Measurements from ENCODE around the gene GALNT1.

DNA sequence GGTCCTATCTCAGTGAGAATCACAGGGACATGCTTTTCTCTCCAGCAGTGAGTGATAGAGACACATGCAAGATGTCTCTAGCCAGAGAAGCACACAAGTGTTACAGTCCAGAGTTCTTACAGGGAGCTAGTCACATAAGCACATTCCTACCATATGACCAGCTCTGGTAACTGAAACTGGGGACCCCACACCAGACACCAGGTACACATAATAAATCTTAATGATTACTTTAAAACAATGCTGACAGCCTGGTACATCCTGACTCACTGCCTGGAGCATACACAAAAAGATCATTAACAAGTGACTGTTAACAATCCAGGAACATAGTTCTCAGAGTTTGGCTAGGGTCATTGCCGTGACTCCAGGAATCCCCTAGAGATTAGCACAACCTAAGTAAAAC is 53.6 kb downstream of the GALNT1 start:
- TF ChIP-seq, protein P1, sequence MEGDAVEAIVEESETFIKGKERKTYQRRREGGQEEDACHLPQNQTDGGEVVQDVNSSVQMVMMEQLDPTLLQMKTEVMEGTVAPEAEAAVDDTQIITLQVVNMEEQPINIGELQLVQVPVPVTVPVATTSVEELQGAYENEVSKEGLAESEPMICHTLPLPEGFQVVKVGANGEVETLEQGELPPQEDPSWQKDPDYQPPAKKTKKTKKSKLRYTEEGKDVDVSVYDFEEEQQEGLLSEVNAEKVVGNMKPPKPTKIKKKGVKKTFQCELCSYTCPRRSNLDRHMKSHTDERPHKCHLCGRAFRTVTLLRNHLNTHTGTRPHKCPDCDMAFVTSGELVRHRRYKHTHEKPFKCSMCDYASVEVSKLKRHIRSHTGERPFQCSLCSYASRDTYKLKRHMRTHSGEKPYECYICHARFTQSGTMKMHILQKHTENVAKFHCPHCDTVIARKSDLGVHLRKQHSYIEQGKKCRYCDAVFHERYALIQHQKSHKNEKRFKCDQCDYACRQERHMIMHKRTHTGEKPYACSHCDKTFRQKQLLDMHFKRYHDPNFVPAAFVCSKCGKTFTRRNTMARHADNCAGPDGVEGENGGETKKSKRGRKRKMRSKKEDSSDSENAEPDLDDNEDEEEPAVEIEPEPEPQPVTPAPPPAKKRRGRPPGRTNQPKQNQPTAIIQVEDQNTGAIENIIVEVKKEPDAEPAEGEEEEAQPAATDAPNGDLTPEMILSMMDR (IDR thresholded peaks at IDR 0.05; ENCODE audit: insufficient read depth, low read length, poor library complexity, severe bottlenecking) = no peak
- no peak for TF ChIP-seq EZH2phosphoT487 (conservative IDR thresholded peaks at IDR 0.05; ENCODE audit: low read length)

All from SU-DHL-6 (cell line).